A673 (cell line): ENCODE results near the gene PRR23E. TPM values are rescaled to one million over a fixed set of nuclear protein-coding genes. Genes with fewer than 3 reads are reported as not detected.

Experiments used
- BruUV-seq: library from RNA; stranded (reverse); fragments of 400-500 nt; replicated peaks from 2 replicates; lab custom pipeline; 2021; lab: Mats Ljungman, UMichigan
- CTCF ChIA-PET: fragments of 300-600 bp; sonication (Branson Sonifier 250); formaldehyde crosslinking; loops from one replicate; lab custom pipeline; 2022; ENCODE audit warnings: antibody characterized with exemption; lab: Charles Lee
- POLR2A ChIA-PET: fragments of 300-600 bp; sonication (Branson Sonifier 250); formaldehyde crosslinking; loops from one replicate; lab custom pipeline; 2022; ENCODE audit warnings: antibody characterized with exemption; ENCODE audit not compliant: low non-redundant PET; lab: Charles Lee
- DNase-seq: peaks from one replicate; pipeline ENCODE4 v3.0.0-alpha.2; 2015; ENCODE audit warnings: low spot score
- H3K27ac ChIP-seq: fragments of 200-600 bp; sonication (generic); 2 replicates; pipeline ENCODE4 v1.5.1; 2016; ENCODE audit warnings: mixed run types, low read depth, mild to moderate bottlenecking, mixed read lengths, antibody characterized with exemption, low read length; ENCODE audit not compliant: poor library complexity, severe bottlenecking
- H3K27me3 ChIP-seq: fragments of 200-600 bp; sonication (generic); replicated peaks from 2 replicates; pipeline ENCODE4 v1.6.1; 2017; ENCODE audit warnings: mixed run types, low read depth, mild to moderate bottlenecking, mixed read lengths, antibody characterized with exemption, low read length; ENCODE audit not compliant: insufficient read depth, poor library complexity
- H3K36me3 ChIP-seq: fragments of 200-600 bp; sonication (generic); 2 replicates; pipeline ENCODE4 v1.6.1; 2016; ENCODE audit warnings: mixed run types, mild to moderate bottlenecking, mixed read lengths, antibody characterized with exemption, low read length; ENCODE audit not compliant: insufficient read depth, poor library complexity, severe bottlenecking
- H3K4me1 ChIP-seq: fragments of 200-600 bp; sonication (generic); 2 replicates; pipeline ENCODE4 v1.6.1; 2017; ENCODE audit warnings: mixed run types, mild to moderate bottlenecking, mixed read lengths, antibody characterized with exemption, low read length; ENCODE audit not compliant: insufficient read depth, poor library complexity, severe bottlenecking
- H3K4me3 ChIP-seq: fragments of 200-600 bp; sonication (generic); 2 replicates; pipeline ENCODE4 v1.5.1; 2016; ENCODE audit warnings: low read depth, mixed run types, mild to moderate bottlenecking, mixed read lengths, low read length; ENCODE audit not compliant: poor library complexity, severe bottlenecking
- H3K9me3 ChIP-seq: fragments of 200-600 bp; sonication (generic); 2 replicates; pipeline ENCODE4 v1.6.1; 2016; ENCODE audit warnings: mixed run types, low read depth, mild to moderate bottlenecking, mixed read lengths, antibody characterized with exemption, low read length; ENCODE audit not compliant: poor library complexity, severe bottlenecking
- CTCF ChIP-seq: fragments of 300-800, 200-600 bp; sonication (generic); conservative IDR thresholded peaks from 2 replicates; pipeline ENCODE4 v1.5.1; 2017; ENCODE audit warnings: low read depth, mild to moderate bottlenecking, antibody characterized with exemption, low read length, moderate library complexity, mixed read lengths
- EZH2 ChIP-seq: fragments of 200-600 bp; sonication (generic); IDR thresholded peaks from 2 replicates; pipeline ENCODE4 v1.6.1; 2017; ENCODE audit warnings: borderline replicate concordance, low read depth, mild to moderate bottlenecking, mixed read lengths, antibody characterized with exemption, low read length; ENCODE audit not compliant: poor library complexity, severe bottlenecking
- intact Hi-C: fragments of 100-400 bp; cut with micrococcal nuclease; formaldehyde crosslinking; loops from one replicate; pipeline ENCODE4 v1.10.0; 2022; ENCODE audit not compliant: unreplicated experiment
- total RNA-seq: library from RNA; stranded (reverse); gene quantifications from 2 replicates; pipeline ENCODE4 v1.2.3, GENCODE V29; 2021

The PRR23E gene
- total RNA-seq, 1 experiment from 2014 or later, result not detected

GRCh38 chr3:127238602-127239001 is 45.7 kb downstream of the PRR23E start:
- Histone ChIP-seq H3K36me3 (no peaks in the 10 kb centered on the region), H3K9me3 (no peaks in the 10 kb centered on the region), H3K4me3 (no peak overlapping the region), H3K27me3 (peaks cover 5% of the 10 kb centered on the region), H3K4me1 (no peaks in the 10 kb centered on the region), H3K27ac (no peak overlapping the region)
- no peak for DNase-seq
- intact Hi-C loops, result no loop called here
- ChIA-PET CTCF (no interaction called here), POLR2A (no interaction called here)
- BruUV-seq, result no TSS peak
- no peak for TF ChIP-seq CTCF
- no peak for TF ChIP-seq EZH2

- no peak overlapping the region for H3K4me3 ChIP-seq
- no peaks in the 10 kb centered on the region for H3K36me3 ChIP-seq
- TF ChIP-seq EZH2 (no peak), CTCF (no peak)
- H3K4me1 ChIP-seq, result no peaks in the 10 kb centered on the region
- H3K9me3 ChIP-seq, result peaks cover 31% of the 10 kb centered on the region
- ChIA-PET CTCF (no interaction called here), POLR2A (no interaction called here)
- H3K27me3 ChIP-seq, result no peaks in the 10 kb centered on the region
- intact Hi-C loops, result no loop called here
- no peak for DNase-seq
- H3K27ac ChIP-seq, result no peak overlapping the region
- BruUV-seq, result no TSS peak
Observed at GRCh38 chr3:127247292-127247691, 54.4 kb downstream of the PRR23E start.

Other genes starting within 250 kb of the PRR23E start
- 33.6 and 38.4 TPM in 2 replicates for gene PLXNA1, start 210.0 kb upstream of the PRR23E start, total RNA-seq
- not detected in 2 replicates for gene PRR20G, start 94.9 kb downstream of the PRR23E start, total RNA-seq